CD4-positive, alpha-beta T cell (primary cell): Measurements from ENCODE around the gene CDKN2B-AS1. TPM values are rescaled to one million over a fixed set of nuclear protein-coding genes. Genes with fewer than 3 reads are reported as not detected.

Source experiments
- ATAC-seq: fragments of 200-7000 bp; cut with Tn5 transposase; one replicate; pipeline ENCODE4 v1.10.0; 2022; ENCODE audit warnings: mild to moderate bottlenecking; ENCODE audit not compliant: poor library complexity
- CTCF ChIA-PET: fragments of 350-600 bp; sonication (Branson Sonifier 250); formaldehyde crosslinking; loops from one replicate; lab custom pipeline; 2021; ENCODE audit warnings: antibody characterized with exemption, inconsistent platforms; lab: Charles Lee
- POLR2A ChIA-PET: fragments of 350-600 bp; sonication (Branson Sonifier 250); formaldehyde crosslinking; loops from one replicate; lab custom pipeline; 2021; ENCODE audit warnings: antibody characterized with exemption, inconsistent platforms; lab: Charles Lee
- DNase-seq, 14 experiments: peaks; one replicate each; pipeline ENCODE4 v3.0.0-alpha.2; 2013 to 2020; ENCODE audit warnings: mixed read lengths in 2 of 14
- H3K27ac ChIP-seq, 2 donors: one replicate each; pipeline versions ENCODE4 v1.5.1 to v1.7.0; 2013; ENCODE audit warnings: low read length in 2 of 2, low read depth in 1 of 2, mild to moderate bottlenecking in 1 of 2
- H3K27me3 ChIP-seq, 2 experiments: 1 replicate in 1 of 2; 2 replicates in 1 of 2; pipeline versions ENCODE4 v1.6.1 to v1.7.0; 2013; ENCODE audit warnings: low read length in 2 of 2, control low read depth in 1 of 2, mild to moderate bottlenecking in 1 of 2, moderate library complexity in 1 of 2; ENCODE audit not compliant: insufficient read depth in 2 of 2, control insufficient read depth in 1 of 2
- H3K36me3 ChIP-seq: one replicate; pipeline ENCODE4 v1.6.1; 2013; ENCODE audit warnings: low read length, control low read depth; ENCODE audit not compliant: insufficient read depth
- H3K4me1 ChIP-seq: one replicate; pipeline ENCODE4 v1.6.1; 2013; ENCODE audit warnings: low read length, control low read depth; ENCODE audit not compliant: insufficient read depth
- H3K4me3 ChIP-seq: one replicate; pipeline ENCODE4 v1.5.1; 2013; ENCODE audit warnings: mild to moderate bottlenecking, low read length, moderate library complexity
- H3K9me3 ChIP-seq, 2 experiments: 1 replicate in 1 of 2; 2 replicates in 1 of 2; pipeline versions ENCODE4 v1.6.1 to v1.7.0; 2013; ENCODE audit warnings: low read length in 2 of 2, mild to moderate bottlenecking in 2 of 2, control low read depth in 1 of 2, moderate library complexity in 1 of 2; ENCODE audit not compliant: control insufficient read depth in 1 of 2, insufficient read depth in 1 of 2
- H3K27ac Mint-ChIP-seq: one replicate; pipeline ENCODE4 v1.8.0; 2020; ENCODE audit warnings: mixed read lengths
- H3K27me3 Mint-ChIP-seq: one replicate; pipeline ENCODE4 v1.8.0; 2021; ENCODE audit warnings: mixed read lengths
- H3K36me3 Mint-ChIP-seq: one replicate; pipeline ENCODE4 v1.8.0; 2021; ENCODE audit warnings: low read depth, mixed read lengths
- H3K4me1 Mint-ChIP-seq: one replicate; pipeline ENCODE4 v1.8.0; 2021; ENCODE audit warnings: low read depth, mixed read lengths
- H3K4me3 Mint-ChIP-seq: one replicate; pipeline ENCODE4 v1.8.0; 2020; ENCODE audit warnings: mild to moderate bottlenecking, mixed read lengths
- H3K9me3 Mint-ChIP-seq: one replicate; pipeline ENCODE4 v1.8.0; 2020; ENCODE audit warnings: mixed read lengths
- intact Hi-C, 2 experiments: fragments of 100-400 bp; cut with DNase I in 1 of 2; cut with micrococcal nuclease in 1 of 2; formaldehyde crosslinking; loops; one replicate each; pipeline versions ENCODE4 v1.15.1 to v1.9.0; 2023 to 2025; cut with DNase I, micrococcal nuclease
- total RNA-seq, 174 experiments: library from RNA in 2 of 174; stranded (reverse) in 2 of 174; gene quantifications; one replicate each; pipeline ENCODE4 v1.2.3 and lab custom pipeline; 2021 to 2026
- TF ChIP-seq, protein P1 (sequence below): fragments of 200-600 bp; IDR thresholded peaks from one replicate; pipeline ENCODE4 v1.8.0; 2022; ENCODE audit warnings: antibody characterized with exemption, mild to moderate bottlenecking

The CDKN2B-AS1 gene
- total RNA-seq, 2 experiments from 2014 or later, result 0.25 to 0.30 TPM

DNA sequence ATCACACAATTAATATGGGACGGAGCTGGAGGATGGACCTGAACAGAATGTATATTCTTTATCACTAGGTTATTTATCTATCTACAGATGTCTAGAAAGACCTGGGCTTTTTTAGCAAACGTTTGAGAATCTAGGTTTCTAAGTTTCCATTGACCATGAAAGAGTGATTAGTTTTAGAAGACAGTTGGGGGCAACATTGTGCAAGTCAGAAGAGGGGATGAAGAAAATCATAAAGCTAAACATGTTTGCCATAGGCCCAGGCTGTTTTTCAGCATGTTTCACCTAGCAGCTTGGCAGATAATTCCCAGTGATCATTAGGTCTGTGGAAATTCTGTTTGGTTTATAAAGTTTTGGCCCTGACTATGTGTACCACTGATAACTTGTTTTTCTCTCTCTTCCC is 58.6 kb downstream of the CDKN2B-AS1 start:
- Histone ChIP-seq H3K36me3 (no peaks in the 10 kb centered on the region), H3K4me1 (no peaks in the 10 kb centered on the region), H3K4me3 (no peak overlapping the region), H3K27ac (no peak overlapping the region), H3K27me3 (no peaks in the 10 kb centered on the region), H3K9me3 (no peaks in the 10 kb centered on the region)
- DNase-seq (no peak), ATAC-seq (no peak)
- Mint-ChIP-seq H3K9me3 (no peaks in the 10 kb centered on the region), H3K4me1 (peaks cover 12% of the 10 kb centered on the region), H3K4me3 (no peak overlapping the region), H3K27ac (no peak overlapping the region), H3K27me3 (peaks cover 5% of the 10 kb centered on the region), H3K36me3 (no peaks in the 10 kb centered on the region)
- TF ChIP-seq, protein P1, sequence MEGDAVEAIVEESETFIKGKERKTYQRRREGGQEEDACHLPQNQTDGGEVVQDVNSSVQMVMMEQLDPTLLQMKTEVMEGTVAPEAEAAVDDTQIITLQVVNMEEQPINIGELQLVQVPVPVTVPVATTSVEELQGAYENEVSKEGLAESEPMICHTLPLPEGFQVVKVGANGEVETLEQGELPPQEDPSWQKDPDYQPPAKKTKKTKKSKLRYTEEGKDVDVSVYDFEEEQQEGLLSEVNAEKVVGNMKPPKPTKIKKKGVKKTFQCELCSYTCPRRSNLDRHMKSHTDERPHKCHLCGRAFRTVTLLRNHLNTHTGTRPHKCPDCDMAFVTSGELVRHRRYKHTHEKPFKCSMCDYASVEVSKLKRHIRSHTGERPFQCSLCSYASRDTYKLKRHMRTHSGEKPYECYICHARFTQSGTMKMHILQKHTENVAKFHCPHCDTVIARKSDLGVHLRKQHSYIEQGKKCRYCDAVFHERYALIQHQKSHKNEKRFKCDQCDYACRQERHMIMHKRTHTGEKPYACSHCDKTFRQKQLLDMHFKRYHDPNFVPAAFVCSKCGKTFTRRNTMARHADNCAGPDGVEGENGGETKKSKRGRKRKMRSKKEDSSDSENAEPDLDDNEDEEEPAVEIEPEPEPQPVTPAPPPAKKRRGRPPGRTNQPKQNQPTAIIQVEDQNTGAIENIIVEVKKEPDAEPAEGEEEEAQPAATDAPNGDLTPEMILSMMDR, result no peak
- intact Hi-C loops, result no loop called here
- ChIA-PET POLR2A (no interaction called here), CTCF (interaction anchor here (1.9 to 2.8 kb wide), 2 partner anchors 15 to 44 kb away, joined by 6 to 9 read pairs; partner anchors contain the start of gene CDKN2B)

DNA sequence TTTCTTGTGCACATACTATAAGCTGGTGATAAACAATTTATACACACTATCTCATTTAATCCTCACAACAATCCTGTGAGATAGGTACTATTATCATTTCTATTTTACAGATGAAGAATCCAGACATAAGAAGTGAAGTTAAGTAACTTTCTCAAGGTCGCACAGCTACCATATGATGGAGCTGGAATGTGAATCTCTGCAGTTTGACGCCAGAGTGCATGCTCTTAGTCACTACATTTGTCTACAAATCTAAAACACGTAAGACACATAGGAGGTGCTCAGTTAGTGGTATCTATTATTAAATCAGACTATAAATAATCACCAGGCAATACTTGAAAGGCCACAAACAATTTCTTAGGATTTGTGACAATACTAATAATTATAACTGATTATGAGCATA is 59.5 kb downstream of the CDKN2B-AS1 start:
- ChIA-PET CTCF (interaction anchor here (1.9 to 2.8 kb wide), 2 partner anchors 16 to 45 kb away, joined by 6 to 9 read pairs; partner anchors contain the start of gene CDKN2B), POLR2A (no interaction called here)
- Mint-ChIP-seq H3K27ac (no peak overlapping the region), H3K36me3 (no peaks in the 10 kb centered on the region), H3K9me3 (no peaks in the 10 kb centered on the region), H3K4me3 (no peak overlapping the region), H3K27me3 (no peaks in the 10 kb centered on the region), H3K4me1 (peaks cover 12% of the 10 kb centered on the region)
- DNase-seq, result no peak
- no peak overlapping the region for H3K4me3 ChIP-seq
- intact Hi-C loops, result no loop called here
- TF ChIP-seq, protein P1, result no peak
- no peaks in the 10 kb centered on the region for H3K9me3 ChIP-seq
- no peaks in the 10 kb centered on the region for H3K4me1 ChIP-seq
- no peaks in the 10 kb centered on the region for H3K27me3 ChIP-seq
- ATAC-seq, result no peak
- no peak overlapping the region for H3K27ac ChIP-seq
- H3K36me3 ChIP-seq, result no peaks in the 10 kb centered on the region

DNA sequence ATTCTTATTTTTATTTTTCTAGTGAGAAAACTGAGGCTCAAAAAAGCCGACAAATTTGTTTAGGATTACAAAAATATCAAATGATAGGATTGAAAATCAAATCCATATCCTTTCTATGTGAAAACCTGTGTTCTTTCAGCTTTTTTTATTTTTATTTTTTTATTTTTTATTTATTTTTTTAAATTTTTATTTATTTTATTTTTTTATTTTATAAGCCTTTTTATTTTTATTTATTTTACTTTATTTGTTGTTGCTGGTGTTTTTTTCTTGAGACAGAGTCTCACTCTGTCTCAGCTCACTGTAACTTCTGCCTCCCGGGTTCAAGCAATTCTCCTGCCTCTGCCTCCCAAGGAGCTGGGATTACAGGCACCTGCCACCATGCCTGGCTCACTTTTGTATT is 59.9 kb downstream of the CDKN2B-AS1 start:
- H3K4me3 ChIP-seq, result no peak overlapping the region
- H3K4me3 Mint-ChIP-seq, result no peak overlapping the region
- no peak overlapping the region for H3K27ac Mint-ChIP-seq
- no peak for DNase-seq
- H3K36me3 Mint-ChIP-seq, result no peaks in the 10 kb centered on the region
- H3K27ac ChIP-seq, result no peak overlapping the region
- TF ChIP-seq, protein P1, result no peak
- no peak for ATAC-seq
- H3K4me1 Mint-ChIP-seq, result peaks cover 12% of the 10 kb centered on the region
- no peaks in the 10 kb centered on the region for H3K4me1 ChIP-seq
- H3K27me3 ChIP-seq, result no peaks in the 10 kb centered on the region
- H3K36me3 ChIP-seq, result no peaks in the 10 kb centered on the region
- intact Hi-C loops, result no loop called here
- H3K27me3 Mint-ChIP-seq, result no peaks in the 10 kb centered on the region
- ChIA-PET POLR2A (no interaction called here), CTCF (interaction anchor here (2.8 kb wide), 1 partner anchor 46 kb away, joined by 9 read pairs; the partner anchor contains the start of gene CDKN2B)
- H3K9me3 Mint-ChIP-seq, result no peaks in the 10 kb centered on the region
- no peaks in the 10 kb centered on the region for H3K9me3 ChIP-seq
